Measurements from ENCODE around the gene ATP5F1B.
"Not testable (repeated sequence)": the region's sequence is repeated elsewhere in the genome, so short reads cannot be mapped to it uniquely, and the experiment has no call there.

The ATP5F1B gene

GRCh38 chr12:56653781-56654180 lies 8.0 kb upstream of the ATP5F1B start:
- in situ Hi-C loops (cut with MboI; ENCODE audit: low sequenced_read_pairs), result not testable (repeated sequence)

DNA sequence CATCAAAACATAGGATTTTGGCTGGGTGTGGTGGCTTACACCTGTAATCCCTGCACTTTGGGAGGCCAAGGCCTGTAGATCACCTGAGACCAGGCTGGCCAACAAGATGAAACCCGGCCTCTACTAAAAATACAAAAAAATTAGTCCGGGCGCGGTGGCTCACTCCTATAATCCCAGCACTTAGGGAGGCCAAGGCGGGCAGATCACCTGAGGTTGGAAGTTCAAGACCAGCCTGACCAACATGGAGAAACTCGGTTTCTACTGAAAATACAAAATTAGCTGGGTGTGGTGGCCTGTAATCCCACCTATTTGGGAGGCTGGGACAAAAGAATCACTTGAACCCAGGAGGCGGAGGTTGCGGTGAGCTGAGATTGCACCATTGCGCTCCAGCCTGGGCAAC lies 2.2 kb upstream of the ATP5F1B start:
- in situ Hi-C loops (cut with MboI; ENCODE audit: low sequenced_read_pairs), result not testable (repeated sequence)

- in situ Hi-C loops (cut with MboI; ENCODE audit: low sequenced_read_pairs), result no loop called here
Observed at GRCh38 chr12:56645201-56645716, 525 bp downstream of the ATP5F1B start.

DNA sequence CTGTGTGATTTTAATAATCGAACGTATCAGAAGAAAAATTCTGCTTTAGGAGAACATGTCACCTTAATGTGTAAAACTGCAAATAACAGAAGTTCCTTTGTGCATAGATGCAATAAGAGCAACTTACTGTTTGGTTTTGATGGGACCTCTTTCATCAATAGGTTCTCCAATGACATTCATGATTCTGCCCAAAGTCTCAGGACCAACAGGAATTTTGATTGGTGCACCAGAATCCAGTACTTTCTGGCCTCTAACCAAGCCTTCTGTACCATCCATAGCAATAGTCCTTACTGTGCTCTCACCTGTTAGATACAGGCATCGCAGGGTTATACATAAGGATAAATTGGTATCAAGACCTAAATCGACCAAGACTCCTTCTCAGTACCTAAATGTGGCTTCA lies 1.1 kb downstream of the ATP5F1B start:
- in situ Hi-C loops (cut with MboI; ENCODE audit: low sequenced_read_pairs), result no loop called here

GRCh38 chr12:56641219-56641618 lies 4.6 kb downstream of the ATP5F1B start:
- in situ Hi-C loops (cut with MboI; ENCODE audit: low sequenced_read_pairs), result no loop called here

DNA sequence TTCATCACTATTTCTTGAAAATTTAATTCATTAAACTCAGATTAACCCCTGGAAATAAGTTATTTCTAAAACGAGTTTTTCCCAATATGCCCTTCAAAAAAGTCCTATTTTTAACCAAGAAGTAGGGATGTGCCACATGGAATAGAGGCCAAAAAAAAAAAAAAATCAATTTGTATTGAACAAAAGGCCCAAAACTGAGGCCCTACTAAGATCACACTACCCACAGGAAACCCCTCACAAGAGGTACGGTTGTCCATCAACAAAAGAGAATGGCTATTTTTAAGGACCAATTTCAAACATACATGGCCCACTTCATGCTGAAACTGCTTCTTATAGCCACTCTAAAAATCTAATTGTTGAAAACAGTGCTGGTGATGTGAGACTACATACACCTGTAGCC lies 8.2 kb downstream of the ATP5F1B start:
- in situ Hi-C loops (cut with MboI; ENCODE audit: low sequenced_read_pairs), result no loop called here

GRCh38 chr12:56636675-56637540 lies 8.9 kb downstream of the ATP5F1B start:
- in situ Hi-C loops (cut with MboI; ENCODE audit: low sequenced_read_pairs), result no loop called here

- in situ Hi-C loops (cut with MboI; ENCODE audit: low sequenced_read_pairs), result no loop called here
Observed at GRCh38 chr12:56635806-56636674, 9.7 kb downstream of the ATP5F1B start.

DNA sequence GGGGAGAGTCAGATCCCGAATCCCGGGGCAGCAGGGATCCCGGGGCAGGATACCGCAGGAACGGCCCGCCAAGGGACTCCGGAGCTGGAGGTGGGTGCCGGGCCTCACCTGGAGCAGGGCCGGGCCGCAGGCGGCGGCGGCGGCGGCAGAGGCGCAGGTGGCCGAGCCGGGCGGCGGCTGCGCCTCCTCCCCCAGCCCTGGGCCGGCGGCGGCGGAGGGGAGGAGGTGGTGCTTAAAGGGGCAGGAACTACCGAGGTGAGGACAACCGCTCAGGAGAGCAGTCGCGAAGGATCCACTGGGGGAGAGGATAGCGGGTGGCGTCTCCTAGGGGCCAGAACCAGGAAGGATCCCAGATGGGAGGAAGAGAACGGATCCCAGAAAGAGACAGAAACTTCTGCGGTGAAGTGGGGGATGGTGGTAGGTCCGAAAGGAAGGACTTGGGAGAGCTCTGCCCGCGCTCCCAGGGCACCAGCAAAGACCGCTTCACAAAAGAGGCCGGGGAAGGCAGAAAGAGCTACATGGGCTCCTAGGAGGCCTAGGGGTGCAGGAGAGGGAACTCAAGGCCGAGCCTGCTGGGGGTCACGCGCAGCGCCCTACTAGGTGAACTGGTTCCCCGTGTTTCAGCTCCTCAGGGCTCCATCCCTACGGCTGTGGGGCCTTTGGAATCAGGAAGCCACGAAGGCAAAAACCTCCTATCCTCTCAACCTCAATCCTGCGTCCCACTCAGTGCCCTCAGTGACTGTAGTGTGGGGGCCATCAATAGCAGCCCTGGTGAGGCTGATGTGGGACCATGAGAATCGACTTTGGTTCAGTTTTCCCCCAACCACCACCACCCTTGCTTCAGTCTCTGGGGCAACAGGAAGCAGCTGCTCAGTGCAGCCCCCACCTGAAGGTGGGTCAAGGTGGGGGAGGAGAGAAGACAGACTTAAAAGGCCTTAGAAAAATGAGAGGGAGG lies 10.7 kb downstream of the ATP5F1B start:
- in situ Hi-C loops (cut with MboI; ENCODE audit: low sequenced_read_pairs), result no loop called here

DNA sequence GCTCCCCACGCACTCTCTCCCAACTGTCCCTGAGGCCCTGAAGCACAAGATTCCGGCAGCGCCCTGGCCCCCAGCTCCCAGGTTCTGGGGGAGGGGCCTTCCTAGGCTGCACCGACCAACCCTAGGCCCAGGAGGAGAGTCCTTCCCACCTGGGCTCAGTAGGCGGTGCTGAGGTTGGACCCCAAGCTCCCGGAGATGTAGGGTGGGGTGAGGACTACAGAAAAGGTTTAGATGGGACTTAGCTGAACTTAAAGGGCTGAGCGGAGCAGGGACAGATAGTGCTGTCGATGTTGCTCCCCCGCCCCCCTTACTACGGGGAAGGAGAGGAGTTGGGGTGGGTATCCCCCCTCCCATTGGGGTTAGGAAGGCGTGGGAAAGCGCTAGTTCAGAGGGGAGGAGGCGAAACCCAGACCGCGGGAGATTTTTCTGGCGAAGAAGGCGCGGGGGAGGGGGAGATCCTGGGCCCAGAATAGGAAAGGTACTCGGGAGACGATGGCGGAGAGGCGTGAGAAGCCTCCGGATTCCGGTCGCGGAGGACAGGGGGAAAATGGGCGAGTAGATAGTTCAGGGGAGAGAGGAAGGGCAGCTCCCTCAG lies 11.4 kb downstream of the ATP5F1B start:
- in situ Hi-C loops (cut with MboI; ENCODE audit: low sequenced_read_pairs), result no loop called here

DNA sequence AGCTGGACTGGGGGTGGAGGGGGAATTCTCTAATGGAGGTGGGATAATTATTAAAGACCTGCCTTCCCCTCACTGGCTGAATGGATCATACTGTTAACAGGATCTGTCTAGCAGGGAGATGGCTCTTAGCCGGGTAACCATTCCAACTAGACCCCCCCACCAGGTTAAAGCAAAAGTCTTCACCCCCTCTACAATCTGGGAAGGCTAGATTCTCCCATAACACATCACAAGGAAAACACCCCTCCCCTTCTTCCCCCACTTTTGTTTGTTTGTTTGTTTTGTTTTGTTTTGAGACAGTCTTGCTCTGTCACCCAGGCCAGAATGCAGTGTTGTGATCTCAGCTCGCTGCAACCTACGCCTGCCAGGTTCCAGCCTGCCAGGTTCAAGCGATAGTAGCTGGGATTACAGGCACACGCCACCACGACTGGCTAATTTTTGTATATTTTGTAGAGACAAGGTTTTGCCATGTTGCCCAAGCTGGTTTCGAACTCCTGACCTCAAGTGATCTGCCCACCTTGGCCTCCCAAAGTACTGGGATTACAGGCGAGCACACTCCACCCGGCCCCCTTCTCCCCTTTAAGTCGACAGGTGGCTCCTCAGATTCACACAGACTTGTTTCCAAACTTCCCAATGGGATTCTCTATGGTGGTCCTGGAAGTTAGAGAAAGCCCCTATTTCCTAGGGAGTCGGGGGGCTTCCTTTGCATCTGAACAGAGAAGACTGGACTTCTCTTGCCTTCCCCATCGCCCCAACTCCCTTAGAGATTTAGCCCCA lies 12.1 kb downstream of the ATP5F1B start:
- in situ Hi-C loops (cut with MboI; ENCODE audit: low sequenced_read_pairs), result no loop called here

GRCh38 chr12:56632701-56633467 lies 12.9 kb downstream of the ATP5F1B start:
- in situ Hi-C loops (cut with MboI; ENCODE audit: low sequenced_read_pairs), result no loop called here

- in situ Hi-C loops (cut with MboI; ENCODE audit: low sequenced_read_pairs), result no loop called here
Observed at GRCh38 chr12:56631790-56632700, 13.7 kb downstream of the ATP5F1B start.

DNA sequence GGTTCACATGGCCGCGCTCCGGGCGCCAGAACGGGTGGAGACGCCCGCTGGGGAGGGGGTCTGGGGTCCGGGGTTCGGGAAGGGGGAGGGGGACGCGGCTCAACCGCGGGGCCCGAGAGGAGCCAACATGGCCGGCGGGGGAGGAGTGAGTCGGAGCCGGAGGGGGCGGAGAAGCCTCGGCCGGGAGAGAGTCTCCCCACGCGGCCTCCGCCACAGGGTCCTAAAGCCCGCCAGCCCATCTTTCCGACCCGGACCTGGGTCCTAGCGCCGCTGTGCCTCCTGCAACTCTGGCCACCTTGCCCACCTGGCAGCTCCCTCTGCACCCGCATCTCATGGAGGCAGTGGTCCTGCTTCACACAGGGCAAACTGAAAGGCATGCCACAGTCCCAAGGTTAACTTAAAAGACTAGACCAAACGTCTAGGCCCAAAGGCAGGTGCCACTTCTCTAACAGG lies 15.6 kb downstream of the ATP5F1B start, which contains the start of gene BAZ2A:
TSS of gene BAZ2A (minus strand) at position 147 of the 453 bp plus-strand sequence. CDS start 12,796 bp downstream, outside the sequence.
- in situ Hi-C loops (cut with MboI; ENCODE audit: low sequenced_read_pairs), result no loop called here

- in situ Hi-C loops (cut with MboI; ENCODE audit: low sequenced_read_pairs), result no loop called here
Observed at GRCh38 chr12:56629459-56630179, 16.2 kb downstream of the ATP5F1B start.

- in situ Hi-C loops (cut with MboI; ENCODE audit: low sequenced_read_pairs), result no loop called here
Observed at GRCh38 chr12:56628671-56629458, 16.9 kb downstream of the ATP5F1B start.
